Stimulated activated CD4-positive, alpha-beta T cell treated with anti-CD3 and anti-CD28 coated beads, TNF-alpha, amount 100 ng/mL, for 1 hour (primary cell): ENCODE data around the gene APLN.

Experiments
- DNase-seq, 3 donors: peaks; one replicate each; pipeline ENCODE4 v3.0.0-alpha.2; 2020; ENCODE audit warnings: low read depth in 3 of 3, low spot score in 1 of 3

APLN gene

GRCh38 chrX:129641941-129642340 lies 12.8 kb downstream of the APLN start:
- DNase-seq: no peak

GRCh38 chrX:129641469-129641868 lies 13.3 kb downstream of the APLN start:
- DNase-seq: no peak

GRCh38 chrX:129640737-129641136 lies 14.0 kb downstream of the APLN start:
- no peak for DNase-seq

GRCh38 chrX:129638917-129639316 lies 15.8 kb downstream of the APLN start:
- DNase-seq: no peak

- peak; percentile 22 to 67 (median 66) for DNase-seq
Observed at GRCh38 chrX:129637217-129638109, 17.3 kb downstream of the APLN start.

GRCh38 chrX:129636175-129636681 lies 18.5 kb downstream of the APLN start:
- no peak for DNase-seq

- DNase-seq: no peak
Observed at GRCh38 chrX:129634541-129634940, 20.2 kb downstream of the APLN start.

GRCh38 chrX:129632443-129632842 lies 22.3 kb downstream of the APLN start:
- no peak for DNase-seq

GRCh38 chrX:129631849-129632248 lies 22.9 kb downstream of the APLN start:
- no peak for DNase-seq

GRCh38 chrX:129629837-129630236 lies 24.9 kb downstream of the APLN start:
- no peak for DNase-seq

GRCh38 chrX:129626026-129626425 lies 28.7 kb downstream of the APLN start:
- no peak for DNase-seq

- no peak for DNase-seq
Observed at GRCh38 chrX:129622757-129623301, 31.9 kb downstream of the APLN start.

GRCh38 chrX:129618997-129619396 lies 35.8 kb downstream of the APLN start:
- no peak for DNase-seq

GRCh38 chrX:129617420-129617819 lies 37.3 kb downstream of the APLN start:
- DNase-seq: no peak

- no peak for DNase-seq
Observed at GRCh38 chrX:129614481-129615255, 40.1 kb downstream of the APLN start.

- no peak for DNase-seq
Observed at GRCh38 chrX:129613596-129613995, 41.2 kb downstream of the APLN start.

GRCh38 chrX:129612396-129612795 lies 42.4 kb downstream of the APLN start:
- DNase-seq: no peak

GRCh38 chrX:129609395-129609794 lies 45.4 kb downstream of the APLN start:
- DNase-seq: no peak

GRCh38 chrX:129608496-129608895 lies 46.3 kb downstream of the APLN start:
- no peak for DNase-seq

GRCh38 chrX:129606918-129607317 lies 47.8 kb downstream of the APLN start:
- DNase-seq: peak in 2 of 3 donors; percentile 25 to 44

GRCh38 chrX:129600981-129601424 lies 53.8 kb downstream of the APLN start:
- DNase-seq: no peak

GRCh38 chrX:129599996-129600395 lies 54.8 kb downstream of the APLN start:
- no peak for DNase-seq
